ENCODE measurements around the gene GLRX5.

GLRX5 gene

GRCh38 chr14:95518045-95518751 lies 16.7 kb upstream of the GLRX5 start:
- DNase-seq, result no peak

- DNase-seq, result no peak
These were observed 15.2 kb upstream of the GLRX5 start for GRCh38 chr14:95519699-95520098.

- no peak for DNase-seq
These were observed 14.5 kb upstream of the GLRX5 start for GRCh38 chr14:95520346-95520745.

GRCh38 chr14:95521001-95521400 lies 13.8 kb upstream of the GLRX5 start:
- DNase-seq, result no peak

GRCh38 chr14:95522116-95522515 lies 12.7 kb upstream of the GLRX5 start:
- no peak for DNase-seq

GRCh38 chr14:95522556-95522955 lies 12.3 kb upstream of the GLRX5 start:
- no peak for DNase-seq

- no peak for DNase-seq
These were observed 11.6 kb upstream of the GLRX5 start for GRCh38 chr14:95523051-95523814.

GRCh38 chr14:95523815-95524448 lies 10.9 kb upstream of the GLRX5 start:
- DNase-seq, result no peak

- no peak for DNase-seq
These were observed 9.9 kb upstream of the GLRX5 start for GRCh38 chr14:95524706-95525512.

- DNase-seq, result no peak
These were observed 8.9 kb upstream of the GLRX5 start for GRCh38 chr14:95525999-95526398.

- DNase-seq, result no peak
These were observed 8.1 kb upstream of the GLRX5 start for GRCh38 chr14:95526483-95527386.

- peak; percentile 34 for DNase-seq
These were observed 7.4 kb upstream of the GLRX5 start for GRCh38 chr14:95527387-95528002.

- no peak for DNase-seq
These were observed 5.6 kb upstream of the GLRX5 start for GRCh38 chr14:95529216-95529615.

GRCh38 chr14:95530473-95531276 lies 4.2 kb upstream of the GLRX5 start:
- no peak for DNase-seq

- no peak for DNase-seq
These were observed 3.4 kb upstream of the GLRX5 start for GRCh38 chr14:95531473-95531872.

- DNase-seq, result no peak
These were observed 2.9 kb upstream of the GLRX5 start for GRCh38 chr14:95531969-95532368.

GRCh38 chr14:95533391-95533821 lies 1.4 kb upstream of the GLRX5 start:
- DNase-seq, result peak; percentile 36

GRCh38 chr14:95533822-95534221 lies 1.0 kb upstream of the GLRX5 start:
- DNase-seq, result no peak

- DNase-seq, result no peak
These were observed 574 bp downstream of the GLRX5 start for GRCh38 chr14:95535226-95536021.
